Left ventricle myocardium inferior (tissue), 1 donor: ENCODE measurements around the gene CHTF8. TPM values are rescaled to one million over a fixed set of nuclear protein-coding genes. Genes with fewer than 3 reads are reported as not detected.
A peak's percentile ranks its signal among the peaks of the same experiment; 100 is the strongest.

Experiments
- DNase-seq: peaks from one replicate; pipeline ENCODE4 v3.0.0-alpha.2; 2020
- H3K27ac ChIP-seq: fragments of 200-600 bp; replicated peaks from 2 replicates; pipeline ENCODE4 v1.8.0; 2021
- H3K27me3 ChIP-seq: fragments of 200-600 bp; 2 replicates; pipeline ENCODE4 v1.8.0; 2021; ENCODE audit warnings: low read depth
- H3K36me3 ChIP-seq: fragments of 200-600 bp; 2 replicates; pipeline ENCODE4 v1.8.0; 2021
- H3K4me1 ChIP-seq: fragments of 200-600 bp; 2 replicates; pipeline ENCODE4 v1.8.0; 2021
- H3K4me3 ChIP-seq: fragments of 200-600 bp; 2 replicates; pipeline ENCODE4 v1.8.0; 2021; ENCODE audit warnings: mild to moderate bottlenecking, moderate library complexity
- H3K9me3 ChIP-seq: fragments of 200-600 bp; replicated peaks from 2 replicates; pipeline ENCODE4 v1.8.0; 2021
- CTCF ChIP-seq: fragments of 200-600 bp; IDR thresholded peaks from 2 replicates; pipeline ENCODE4 v1.8.0; 2021; ENCODE audit warnings: antibody characterized with exemption, mild to moderate bottlenecking, borderline replicate concordance
- intact Hi-C: fragments of 100-400 bp; cut with micrococcal nuclease; formaldehyde crosslinking; loops from one replicate; pipeline ENCODE4 v1.11.0; 2022
- total RNA-seq: library from RNA; stranded (reverse); fragmentation: NEBNext Ultra II Directional; extraction: Animal tissue kit (Norgen Biotek cat#: 25700); gene quantifications from one replicate; pipeline ENCODE4 v1.2.1, GENCODE V29; 2021
- donor health status: DM: no; HTN: yes; CAD: no; lungs with severe emphysema.

Gene CHTF8
- total RNA-seq, 1 donor from 2014 or later = 52.4 TPM

DNA sequence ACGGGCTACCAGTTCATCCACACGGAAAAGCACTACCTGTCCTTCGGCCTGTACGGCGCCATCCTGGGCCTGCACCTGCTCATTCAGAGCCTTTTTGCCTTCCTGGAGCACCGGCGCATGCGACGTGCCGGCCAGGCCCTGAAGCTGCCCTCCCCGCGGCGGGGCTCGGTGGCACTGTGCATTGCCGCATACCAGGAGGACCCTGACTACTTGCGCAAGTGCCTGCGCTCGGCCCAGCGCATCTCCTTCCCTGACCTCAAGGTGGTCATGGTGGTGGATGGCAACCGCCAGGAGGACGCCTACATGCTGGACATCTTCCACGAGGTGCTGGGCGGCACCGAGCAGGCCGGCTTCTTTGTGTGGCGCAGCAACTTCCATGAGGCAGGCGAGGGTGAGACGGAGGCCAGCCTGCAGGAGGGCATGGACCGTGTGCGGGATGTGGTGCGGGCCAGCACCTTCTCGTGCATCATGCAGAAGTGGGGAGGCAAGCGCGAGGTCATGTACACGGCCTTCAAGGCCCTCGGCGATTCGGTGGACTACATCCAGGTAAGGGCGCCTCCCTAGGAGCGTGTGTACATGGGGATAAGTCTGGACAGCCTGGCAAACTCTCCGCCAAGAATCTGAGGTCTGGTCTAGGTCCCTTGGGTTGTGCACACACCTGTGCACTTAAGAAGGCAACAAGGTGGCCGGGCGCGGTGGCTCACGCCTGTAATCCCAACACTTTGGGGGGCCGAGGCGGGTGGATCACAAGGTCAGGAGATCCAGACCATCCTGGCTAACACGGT, 22.7 kb downstream of the CHTF8 start:
- Histone ChIP-seq H3K4me3 (no peak overlapping the region), H3K4me1 (peaks cover 52% of the 10 kb centered on the region), H3K27ac (no peak overlapping the region), H3K36me3 (peaks cover 19% of the 10 kb centered on the region), H3K27me3 (peaks cover 16% of the 10 kb centered on the region), H3K9me3 (no peaks in the 10 kb centered on the region)
- no peak for DNase-seq
- TF ChIP-seq CTCF = no peak
- intact Hi-C loops = no loop called here

DNA sequence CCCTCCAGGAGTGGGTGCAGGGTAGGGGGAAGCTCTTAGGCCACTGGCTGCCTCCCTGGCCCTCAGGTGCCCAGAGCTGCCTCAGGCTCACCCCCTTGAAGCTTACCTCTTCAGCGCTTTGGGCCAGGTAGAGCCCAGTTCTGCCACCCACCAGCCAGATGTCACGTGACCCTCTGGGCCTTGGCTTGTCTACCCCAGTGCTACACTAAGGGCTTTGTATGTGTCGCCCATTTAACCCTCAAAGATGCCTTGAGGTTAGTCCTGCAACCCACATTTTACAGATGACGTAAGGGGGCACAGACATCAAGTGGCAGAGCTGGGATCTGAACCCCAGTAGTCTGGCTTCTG, 23.5 kb downstream of the CHTF8 start:
- peaks cover 52% of the 10 kb centered on the region for H3K4me1 ChIP-seq
- DNase-seq = no peak
- intact Hi-C loops = no loop called here

GRCh38 chr16:69108064-69108904, 24.1 kb downstream of the CHTF8 start:
- H3K4me3 ChIP-seq = peak overlapping the region; percentile 73
- intact Hi-C loops = no loop called here
- TF ChIP-seq CTCF = no peak

More for the DNA sequence above, 23.5 kb downstream of the CHTF8 start:
- H3K4me3 ChIP-seq = no peak overlapping the region
- H3K27ac ChIP-seq = no peak overlapping the region
- H3K36me3 ChIP-seq = peaks cover 11% of the 10 kb centered on the region
- H3K9me3 ChIP-seq = no peaks in the 10 kb centered on the region
- no peak for TF ChIP-seq CTCF
- H3K27me3 ChIP-seq = peaks cover 16% of the 10 kb centered on the region

GRCh38 chr16:69107316-69107962, 24.9 kb downstream of the CHTF8 start:
- TF ChIP-seq CTCF = no peak

More at GRCh38 chr16:69108064-69108904, 24.1 kb downstream of the CHTF8 start:
- Histone ChIP-seq H3K9me3 (no peaks in the 10 kb centered on the region), H3K4me1 (peaks cover 52% of the 10 kb centered on the region), H3K36me3 (peaks cover 7% of the 10 kb centered on the region), H3K27ac (no peak overlapping the region), H3K27me3 (peaks cover 16% of the 10 kb centered on the region)
- no peak for DNase-seq

More at GRCh38 chr16:69107316-69107962, 24.9 kb downstream of the CHTF8 start:
- Histone ChIP-seq H3K27me3 (peaks cover 16% of the 10 kb centered on the region), H3K4me3 (peak overlapping the region; percentile 73), H3K36me3 (peaks cover 7% of the 10 kb centered on the region), H3K9me3 (no peaks in the 10 kb centered on the region), H3K27ac (no peak overlapping the region), H3K4me1 (peaks cover 44% of the 10 kb centered on the region)
- peak; percentile 40 for DNase-seq
- intact Hi-C loops = no loop called here
